Activated gamma-delta T cell (primary cell): ENCODE measurements around the gene CHIC1.
A peak's percentile ranks its signal among the peaks of the same experiment; 100 is the strongest.
"Not testable (repeated sequence)": the region's sequence is repeated elsewhere in the genome, so short reads cannot be mapped to it uniquely, and the experiment has no call there.

Experiments used
- DNase-seq: peaks from one replicate; lab custom pipeline; 2025; lab: John Stamatoyannopoulos, UW
- total RNA-seq, 2 donors: gene quantifications; one replicate each; lab custom pipeline; 2026; lab: John Stamatoyannopoulos, UW

CHIC1 gene
- 30.6 to 41.0 reads per million in 2 donors for total RNA-seq

- peak; percentile 43 for DNase-seq
Observed at GRCh38 chrX:73562984-73563737, at the start of gene CHIC1. CHIC1 (plus strand) TSS chrX:73563197; CDS start chrX:73563285, 88 bp downstream.

DNA sequence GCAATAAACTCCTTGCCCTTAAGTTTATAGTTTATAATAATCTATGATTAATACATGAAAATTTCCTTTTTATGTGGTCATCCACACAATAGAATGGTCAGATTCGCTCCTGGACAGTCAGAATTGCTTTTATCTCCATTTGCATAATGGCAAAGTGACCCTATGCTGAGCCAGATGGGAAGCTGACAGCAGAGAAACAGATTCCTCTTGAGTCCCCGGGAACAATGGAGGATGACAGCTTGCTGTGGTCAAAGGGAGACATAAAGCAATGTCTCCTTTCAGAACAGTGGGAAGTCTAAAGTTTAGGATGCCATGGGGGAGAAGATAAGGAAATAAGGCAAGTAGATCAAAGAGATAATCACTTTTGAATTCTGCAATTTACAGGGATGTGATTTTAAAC, 40.2 kb upstream of the CHIC1 start:
- DNase-seq: not testable (repeated sequence)

GRCh38 chrX:73524906-73525305, 38.1 kb upstream of the CHIC1 start:
- no peak for DNase-seq

DNA sequence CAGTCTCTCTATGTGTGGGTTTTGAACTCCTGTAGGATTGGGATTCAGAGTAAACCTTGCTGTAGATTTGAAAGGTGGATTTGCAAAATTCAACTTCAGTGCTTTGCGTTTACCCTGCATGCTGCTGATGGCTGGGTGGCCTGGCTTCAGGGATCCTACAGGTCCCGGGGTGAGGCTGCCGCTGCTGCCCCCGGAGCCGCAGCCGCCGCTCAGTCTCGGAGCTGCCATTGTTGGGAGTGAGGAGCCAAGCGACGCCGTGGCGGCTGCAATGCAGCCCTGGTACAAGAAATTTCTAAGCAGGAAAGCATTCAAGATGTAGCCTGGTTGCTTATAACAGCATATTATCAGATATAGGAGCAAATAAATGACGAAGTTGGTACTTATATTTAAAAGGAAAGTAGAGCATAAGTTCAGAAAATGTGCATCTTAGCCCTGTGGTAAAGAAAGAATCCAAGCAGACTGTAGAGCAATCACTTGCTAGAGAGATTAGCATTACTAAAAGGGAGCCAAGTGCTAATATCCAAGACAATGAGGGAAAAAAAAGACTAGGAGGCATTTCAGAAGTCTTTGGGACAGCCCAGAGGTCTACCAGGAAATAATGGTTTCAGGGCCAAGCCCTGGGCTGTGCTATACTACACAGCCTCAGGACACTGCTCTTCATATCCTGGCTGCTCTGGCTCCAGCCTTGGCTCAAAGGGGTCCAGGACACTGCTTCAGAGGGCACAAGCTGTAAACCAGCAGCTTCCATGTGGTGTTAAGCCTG, 36.9 kb upstream of the CHIC1 start:
- no peak for DNase-seq

GRCh38 chrX:73531655-73532054, 31.3 kb upstream of the CHIC1 start:
- not testable (repeated sequence) for DNase-seq

- no peak for DNase-seq
Observed at GRCh38 chrX:73556159-73556558, 6.8 kb upstream of the CHIC1 start.

DNA sequence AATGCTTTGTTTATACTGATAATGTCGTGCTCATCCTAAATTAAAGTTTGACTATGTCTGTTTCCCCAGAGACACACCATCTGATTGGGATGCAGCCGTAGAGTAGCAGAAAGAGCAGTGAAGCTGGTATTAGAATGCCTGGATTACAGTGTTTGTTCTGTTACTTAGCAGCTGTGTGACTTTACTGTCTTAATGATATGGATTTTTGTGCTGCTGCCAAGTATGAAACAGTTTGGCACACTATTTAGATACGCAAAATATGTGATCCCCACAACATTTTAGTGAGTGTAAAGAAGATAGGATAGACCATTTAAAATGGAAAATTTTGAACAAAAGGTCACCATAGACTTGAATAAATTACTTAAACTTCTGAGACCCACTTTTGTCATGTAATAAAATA, 1.2 kb upstream of the CHIC1 start:
- DNase-seq: no peak

- no peak for DNase-seq
Observed at GRCh38 chrX:73562458-73562857, 539 bp upstream of the CHIC1 start.

DNA sequence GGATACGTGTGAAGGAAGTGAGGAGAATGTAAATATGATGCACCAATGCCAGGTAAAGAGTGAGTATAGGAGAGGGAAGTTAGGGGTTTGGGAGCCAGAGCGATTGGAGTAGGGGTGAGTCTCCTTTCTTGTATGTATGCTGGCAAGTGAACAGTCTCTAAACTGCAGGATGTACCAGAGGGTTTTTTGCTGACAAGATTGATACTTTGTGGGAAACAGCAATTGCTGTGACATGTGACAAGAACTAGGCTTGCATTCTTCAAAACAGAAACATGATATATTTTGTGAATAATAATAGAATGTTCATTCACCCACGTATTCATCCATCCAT, 706 bp downstream of the CHIC1 start:
- DNase-seq: no peak

DNA sequence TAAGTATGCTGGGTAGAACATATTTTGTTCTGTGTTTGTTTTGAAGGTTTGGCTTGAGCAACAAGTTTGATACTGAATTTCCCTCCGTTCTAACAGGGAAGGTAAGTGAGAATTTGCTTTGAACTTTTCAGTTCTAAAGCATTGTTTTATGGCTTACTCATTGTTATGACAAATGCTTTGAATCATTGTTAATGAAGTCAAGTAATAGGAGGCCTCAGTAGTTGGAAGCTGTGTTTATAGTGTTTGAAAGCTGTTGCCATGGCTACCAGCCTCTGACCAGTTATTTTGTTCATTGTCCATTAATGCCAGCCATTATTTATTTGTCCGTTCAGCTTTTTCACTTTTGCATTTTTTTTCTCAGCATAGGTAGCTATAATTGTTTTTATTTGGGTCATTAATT, 14.4 kb downstream of the CHIC1 start:
- DNase-seq: no peak

DNA sequence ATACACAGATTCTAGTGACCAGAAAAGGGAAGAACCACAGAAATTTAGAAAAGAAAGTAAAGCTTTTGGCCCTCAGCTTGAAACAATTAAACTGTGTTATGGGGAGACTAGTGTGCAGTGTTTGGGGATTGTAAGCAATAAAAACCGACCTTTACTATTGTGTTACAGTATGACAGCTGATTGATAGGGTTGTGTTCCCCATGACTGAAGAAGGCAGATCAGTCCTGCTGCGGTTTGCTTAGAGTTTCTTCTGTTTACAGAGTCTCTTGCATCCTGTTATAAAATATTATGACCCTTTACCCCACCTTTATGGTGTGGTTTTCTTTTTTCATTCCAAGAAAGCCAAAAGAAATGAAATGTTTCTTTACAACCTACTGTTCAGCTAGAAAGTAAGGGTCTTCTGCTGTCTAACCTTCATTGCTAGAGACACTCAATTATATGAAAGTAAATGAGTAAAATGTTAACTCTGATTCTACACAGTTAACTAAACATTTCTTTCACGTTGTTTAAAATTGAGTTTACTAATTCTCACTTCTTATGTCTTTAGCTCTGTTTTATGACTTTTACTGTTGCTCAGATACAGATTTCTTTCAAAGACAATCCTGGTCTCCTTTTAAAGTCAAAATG, 18.1 kb downstream of the CHIC1 start:
- no peak for DNase-seq

- DNase-seq: not testable (repeated sequence)
Observed at GRCh38 chrX:73597758-73598157, 34.8 kb downstream of the CHIC1 start.

DNA sequence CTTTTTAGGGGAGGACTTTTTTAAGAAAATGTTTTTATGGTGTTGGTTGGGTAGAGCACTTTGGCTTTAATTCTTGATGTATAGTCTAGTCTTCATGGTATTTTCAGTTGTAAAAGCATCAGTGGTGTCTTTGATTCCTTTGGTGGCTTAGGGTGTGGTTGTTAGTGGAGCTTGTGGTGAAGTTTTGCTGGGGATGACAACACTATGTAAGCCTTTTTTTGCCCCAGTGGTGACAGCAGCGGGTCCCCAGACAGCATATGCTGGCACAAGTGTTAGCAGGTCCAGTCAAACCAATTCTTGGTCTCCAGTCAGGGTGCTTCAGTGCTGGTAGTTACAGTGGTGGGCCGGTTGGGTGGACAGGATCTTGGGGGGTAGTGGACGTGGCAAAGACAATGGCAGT, 52.0 kb downstream of the CHIC1 start:
- DNase-seq: no peak

DNA sequence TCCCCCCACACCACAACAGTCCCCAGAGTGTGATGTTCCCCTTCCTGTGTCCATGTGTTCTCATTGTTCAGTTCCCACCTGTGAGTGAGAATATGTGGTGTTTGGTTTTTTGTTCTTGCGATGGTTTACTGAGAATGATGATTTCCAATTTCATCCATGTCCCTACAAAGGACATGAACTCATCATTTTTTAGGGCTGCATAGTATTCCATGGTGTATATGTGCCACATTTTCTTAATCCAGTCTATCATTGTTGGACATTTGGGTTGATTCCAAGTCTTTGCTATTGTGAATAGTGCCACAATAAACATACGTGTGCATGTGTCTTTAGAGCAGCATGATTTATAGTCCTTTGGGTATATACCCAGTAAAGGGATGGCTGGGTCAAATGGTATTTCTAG, 78.7 kb downstream of the CHIC1 start:
- DNase-seq: not testable (repeated sequence)

GRCh38 chrX:73647212-73647611, 84.2 kb downstream of the CHIC1 start:
- DNase-seq: no peak

DNA sequence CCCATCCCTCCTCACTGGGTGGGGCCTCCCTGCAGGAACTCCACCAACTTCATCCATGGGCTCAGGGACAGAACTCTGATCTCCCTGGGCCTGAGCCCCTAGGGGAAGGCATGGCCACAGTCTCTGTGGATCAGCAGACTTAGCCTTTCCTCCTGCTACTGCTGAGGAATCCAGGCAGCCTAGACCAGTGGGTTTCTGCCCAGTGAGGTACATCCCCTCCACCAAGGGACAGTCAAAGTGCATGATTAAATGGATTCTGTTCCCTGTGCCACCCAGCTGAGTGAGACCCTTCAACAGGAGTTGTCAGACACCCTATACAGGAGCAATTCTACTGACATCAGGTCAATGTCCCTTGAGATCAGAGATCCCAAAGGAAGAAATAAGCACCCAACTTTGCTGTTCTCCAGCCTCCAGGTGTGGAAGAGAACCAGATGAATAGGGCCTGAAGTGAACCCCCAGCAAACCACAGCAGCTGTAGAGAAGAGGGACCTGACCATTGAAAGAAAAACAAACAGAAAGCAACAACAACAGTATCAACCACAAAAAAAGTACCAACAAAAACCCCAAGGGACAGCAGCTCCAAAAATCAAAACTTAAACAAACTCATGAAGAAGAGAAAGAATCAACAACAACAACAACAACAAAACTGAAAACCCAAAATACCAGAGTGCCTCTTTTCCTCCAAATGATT, 84.8 kb downstream of the CHIC1 start:
- no peak for DNase-seq

GRCh38 chrX:73661322-73661721, 98.3 kb downstream of the CHIC1 start:
- DNase-seq: not testable (repeated sequence)

- DNase-seq: no peak
Observed at GRCh38 chrX:73668779-73669178, 105.8 kb downstream of the CHIC1 start.

GRCh38 chrX:73681408-73681807, 118.4 kb downstream of the CHIC1 start:
- DNase-seq: no peak

- DNase-seq: no peak
Observed at GRCh38 chrX:73683236-73683859, 120.4 kb downstream of the CHIC1 start.

DNA sequence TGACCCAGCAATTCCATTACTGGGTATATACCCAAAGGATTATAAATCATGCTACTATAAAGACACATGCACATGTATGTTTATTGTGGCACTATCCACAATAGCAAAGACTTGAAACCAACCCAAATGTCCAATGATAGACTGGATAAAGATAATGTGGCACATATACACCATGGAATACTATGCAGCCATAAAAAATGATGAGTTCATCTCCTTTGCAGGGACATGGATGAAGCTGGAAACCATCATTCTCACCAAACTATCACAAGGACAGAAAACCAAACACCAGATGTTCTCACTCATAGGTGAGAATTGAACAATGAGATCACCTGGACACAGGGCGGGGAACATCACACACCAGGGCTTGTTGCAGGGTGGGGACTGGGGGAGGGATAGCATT, 144.0 kb downstream of the CHIC1 start:
- DNase-seq: not testable (repeated sequence)

DNA sequence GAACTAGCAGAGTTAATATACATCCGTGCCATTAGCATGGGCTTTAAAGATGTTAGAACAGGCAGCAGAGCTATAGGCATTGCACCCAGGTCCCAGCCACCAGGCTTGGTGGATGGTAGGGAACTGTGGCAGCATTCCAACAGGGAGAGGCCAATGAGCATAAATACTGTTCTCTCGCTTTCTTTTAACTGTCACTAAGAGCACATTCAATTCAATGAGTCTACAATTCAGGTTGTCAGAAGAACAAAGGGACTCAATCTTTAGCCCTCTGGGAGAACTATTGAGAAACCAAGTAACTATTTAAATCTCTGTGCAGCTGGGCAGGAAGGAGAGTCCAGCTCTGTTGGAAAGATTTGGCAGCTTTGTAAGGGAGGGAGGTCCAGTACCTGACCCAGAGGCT, 165.6 kb downstream of the CHIC1 start:
- no peak for DNase-seq
